ENCODE measurements around the gene CANT1.

- TF ChIP-seq CTCF (IDR thresholded peaks at IDR 0.05) (no peak), POLR2AphosphoS5 (IDR thresholded peaks at IDR 0.05) (no peak), POLR2A (IDR thresholded peaks at IDR 0.05; ENCODE audit: low read depth) (no peak)
These were observed 28.3 kb downstream of the CANT1 start for GRCh38 chr17:78981010-78981888.

All from esophagus muscularis mucosa (tissue), 3 donors.